Fibroblast of peridontal ligament (primary cell): ENCODE data around the gene RND1.
"Not testable (repeated sequence)": the region's sequence is repeated elsewhere in the genome, so short reads cannot be mapped to it uniquely, and the experiment has no call there.

Experiments
- DNase-seq: peaks from one replicate; pipeline ENCODE4 v3.0.0-alpha.2; 2010; ENCODE audit errors: extremely low read depth

The RND1 gene

GRCh38 chr12:48868451-48868850, 2.8 kb upstream of the RND1 start:
- no peak for DNase-seq

GRCh38 chr12:48866052-48866711, 512 bp upstream of the RND1 start:
- no peak for DNase-seq

DNA sequence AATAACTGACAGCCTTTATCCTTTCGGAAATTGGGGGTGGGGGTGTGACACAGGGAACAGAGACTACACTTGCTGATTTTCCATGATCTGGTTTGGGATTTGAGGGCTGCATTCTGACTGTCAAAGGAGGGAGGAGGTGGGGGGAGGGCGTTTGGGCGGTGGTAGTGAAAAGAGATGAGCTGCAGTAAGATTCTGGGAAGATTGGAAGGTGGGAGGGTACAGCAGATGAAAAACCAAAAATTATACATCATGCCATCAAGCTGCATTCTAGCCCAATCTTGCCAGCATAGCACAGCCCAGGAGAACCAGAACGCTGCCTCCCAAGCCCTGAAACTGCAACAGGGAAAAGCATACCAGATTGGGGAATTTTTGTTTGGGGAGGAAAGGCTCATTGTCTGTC, 2.4 kb downstream of the RND1 start:
- no peak for DNase-seq

- no peak for DNase-seq
Observed at GRCh38 chr12:48862760-48863159, 2.9 kb downstream of the RND1 start.

- DNase-seq, result no peak
Observed at GRCh38 chr12:48861111-48861510, 4.6 kb downstream of the RND1 start.

DNA sequence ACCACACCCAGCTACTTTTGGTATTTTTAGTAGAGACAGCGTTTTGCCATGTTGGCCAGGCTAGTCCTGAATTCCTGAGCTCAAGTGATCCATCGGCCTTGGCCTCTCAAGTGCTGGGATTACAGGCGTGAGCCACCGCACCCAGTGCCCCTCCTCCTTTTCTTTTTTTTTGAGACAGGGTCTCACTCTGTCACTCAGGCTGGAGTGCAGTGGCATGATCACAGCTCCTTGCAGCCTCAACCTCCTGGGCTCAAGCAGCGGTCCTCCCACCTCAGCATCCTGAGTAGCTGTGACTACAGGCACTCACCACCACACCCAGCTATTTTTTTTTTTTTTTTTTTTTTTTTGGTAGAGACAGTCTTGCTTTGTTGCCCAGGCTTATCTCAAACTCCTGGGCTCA, 5.4 kb downstream of the RND1 start:
- DNase-seq, result not testable (repeated sequence)

GRCh38 chr12:48859607-48860006, 6.1 kb downstream of the RND1 start:
- DNase-seq, result no peak

- DNase-seq, result no peak
Observed at GRCh38 chr12:48858043-48858442, 7.6 kb downstream of the RND1 start.

GRCh38 chr12:48857278-48857994, 8.2 kb downstream of the RND1 start:
- no peak for DNase-seq

- DNase-seq, result no peak
Observed at GRCh38 chr12:48856379-48856778, 9.3 kb downstream of the RND1 start.

- not testable (repeated sequence) for DNase-seq
Observed at GRCh38 chr12:48854932-48855331, 10.7 kb downstream of the RND1 start.

GRCh38 chr12:48854488-48854887, 11.2 kb downstream of the RND1 start:
- DNase-seq, result no peak

GRCh38 chr12:48852734-48853688, 12.7 kb downstream of the RND1 start:
- peak; percentile 96 for DNase-seq

- peak; percentile 95 for DNase-seq
Observed at GRCh38 chr12:48851883-48852733, 13.6 kb downstream of the RND1 start, which contains the start of gene DDX23. Gene DDX23, minus strand, starts transcription at chr12:48852163. Its CDS starts 6,381 bp downstream, at chr12:48845782.

DNA sequence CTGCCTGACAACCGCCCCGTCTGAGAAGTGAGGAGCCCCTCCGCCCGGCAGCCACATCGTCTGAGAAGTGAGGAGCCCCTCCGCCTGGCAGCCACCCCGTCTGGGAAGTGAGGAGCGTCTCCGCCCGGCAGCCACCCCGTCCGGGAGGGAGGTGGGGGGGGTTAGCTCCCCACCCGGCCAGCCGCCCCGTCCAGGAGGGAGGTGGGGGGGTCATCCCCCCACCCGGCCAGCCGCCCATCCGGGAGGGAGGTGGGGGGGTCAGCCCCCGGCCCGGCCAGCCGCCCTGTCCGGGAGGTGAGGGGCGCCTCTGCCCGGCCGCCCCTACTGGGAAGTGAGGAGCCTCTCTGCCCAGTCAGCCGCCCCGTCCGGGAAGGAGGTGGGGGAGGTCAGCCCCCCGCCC, 23.6 kb downstream of the RND1 start:
- DNase-seq, result not testable (repeated sequence)

- no peak for DNase-seq
Observed at GRCh38 chr12:48838048-48838447, 27.6 kb downstream of the RND1 start.

DNA sequence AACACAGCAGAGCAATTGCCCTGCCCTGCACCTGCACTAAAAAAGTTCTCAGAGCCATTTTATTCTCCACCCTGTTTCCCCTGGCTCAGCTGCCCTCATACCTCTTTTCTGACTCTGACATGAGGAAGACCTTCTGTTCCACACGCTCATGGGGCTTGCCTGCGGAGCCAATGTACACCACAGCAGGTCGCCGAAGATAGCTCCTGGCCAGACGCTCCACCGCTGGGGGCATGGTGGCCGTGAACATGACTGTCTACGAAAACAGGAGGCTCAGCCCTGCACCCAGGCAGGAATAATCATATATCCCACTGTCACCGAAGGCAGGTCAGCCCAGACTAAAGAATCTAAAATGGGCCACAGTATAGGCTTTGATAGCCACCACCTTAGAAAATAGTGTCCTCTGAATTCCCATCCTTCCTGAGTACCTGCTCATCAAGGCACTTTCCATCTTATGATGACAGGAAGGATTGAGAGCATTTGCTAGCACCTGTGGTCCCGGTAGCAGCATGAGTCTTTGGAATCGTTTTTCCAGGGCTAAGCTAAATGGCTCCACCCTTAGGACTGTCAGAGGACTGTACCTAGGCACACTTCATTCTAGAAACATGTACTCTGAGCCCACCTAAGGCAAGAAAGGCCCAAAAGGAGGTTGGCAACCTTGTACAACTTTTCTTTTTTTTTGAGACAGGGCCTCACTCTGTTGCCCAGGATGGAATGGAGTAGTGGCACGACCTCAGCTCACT, 33.2 kb downstream of the RND1 start:
- DNase-seq, result no peak

GRCh38 chr12:48831257-48831656, 34.4 kb downstream of the RND1 start:
- no peak for DNase-seq

DNA sequence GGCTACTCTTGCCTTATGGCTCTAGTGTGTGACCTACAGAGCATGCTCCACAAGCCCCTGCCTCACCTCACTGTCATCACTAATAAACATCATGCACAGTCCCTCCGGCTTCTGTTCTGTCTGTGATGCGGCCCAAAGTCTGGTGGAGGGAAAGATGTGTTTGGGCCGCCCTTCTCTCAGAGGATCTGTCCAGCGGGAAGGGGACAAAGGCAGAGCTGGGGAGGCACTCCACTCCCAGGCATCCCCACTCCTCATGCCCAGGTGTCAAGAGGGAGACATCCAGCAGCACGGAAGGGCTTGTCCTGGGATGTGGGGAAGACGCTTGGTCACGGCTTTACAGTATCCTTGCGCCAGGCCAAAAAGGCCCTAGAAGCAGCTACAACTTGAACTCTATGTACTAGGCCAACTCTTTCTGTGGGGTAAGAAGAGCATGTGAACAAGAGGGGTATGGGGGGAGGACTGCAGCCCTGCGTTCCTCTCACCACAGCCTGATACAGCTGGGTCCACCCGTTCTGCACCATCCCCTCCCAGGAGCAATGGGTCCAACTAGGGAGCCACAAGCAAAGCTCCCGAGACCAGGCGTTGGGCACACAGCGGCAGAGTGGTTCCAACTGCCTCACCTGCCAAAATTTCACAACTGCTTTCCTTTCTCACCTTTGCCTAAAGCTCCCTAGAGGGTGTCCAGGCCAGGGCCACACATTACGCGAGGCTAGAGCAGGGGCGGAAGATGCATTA, 36.7 kb downstream of the RND1 start:
- DNase-seq, result no peak

DNA sequence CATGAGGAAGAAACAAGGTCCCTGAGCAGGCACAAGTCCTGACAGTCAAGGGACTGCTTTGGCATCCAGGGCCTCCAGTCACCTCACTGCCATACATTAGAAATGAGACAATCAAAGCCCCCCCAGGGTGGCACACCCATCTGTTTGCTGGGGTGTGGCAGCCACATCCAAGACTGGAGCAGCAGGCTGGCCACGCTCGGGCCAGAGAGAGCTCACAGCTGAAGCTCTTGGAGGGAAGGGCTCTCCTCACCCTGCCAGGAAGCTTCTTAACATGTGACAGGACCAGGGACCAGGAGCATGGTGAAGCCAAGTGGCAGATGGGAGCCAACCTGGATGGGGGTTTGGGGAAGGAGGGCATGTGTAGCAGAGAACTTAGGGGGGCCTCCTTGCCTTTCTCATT, 37.4 kb downstream of the RND1 start:
- DNase-seq, result no peak
